Heart right ventricle (tissue), 16 donors: ENCODE measurements around the gene NOS1AP. TPM values are rescaled to one million over a fixed set of nuclear protein-coding genes. Genes with fewer than 3 reads are reported as not detected.

Experiments used
- ATAC-seq, 8 donors: fragments of 200-7000 bp; cut with Tn5 transposase; one replicate each; pipeline ENCODE4 v1.9.1; 2020; ENCODE audit warnings: mild to moderate bottlenecking in 8 of 8, moderate library complexity in 8 of 8, moderate number of reproducible peaks in 1 of 8
- DNase-seq, 2 donors: peaks; one replicate each; pipeline ENCODE4 v3.0.0-alpha.2; 2020
- H3K27ac ChIP-seq, 10 donors: fragments of 200-600 bp; sonication (generic) in 2 of 10; one replicate each; pipeline versions ENCODE4 v1.5.0 to v1.8.0; 2020 to 2022; ENCODE audit warnings: mild to moderate bottlenecking in 3 of 10
- H3K27me3 ChIP-seq, 7 donors: fragments of 200-600 bp; one replicate each; pipeline ENCODE4 v1.8.0; 2021 to 2022; ENCODE audit warnings: mild to moderate bottlenecking in 2 of 7
- H3K36me3 ChIP-seq, 9 donors: fragments of 200-600 bp; sonication (generic) in 1 of 9; one replicate each; pipeline versions ENCODE4 v1.5.0 to v1.8.0; 2020 to 2022; ENCODE audit warnings: mild to moderate bottlenecking in 2 of 9
- H3K4me1 ChIP-seq, 9 donors: fragments of 200-600 bp; sonication (generic) in 1 of 9; one replicate each; pipeline versions ENCODE4 v1.5.0 to v1.8.0; 2020 to 2022; ENCODE audit warnings: mild to moderate bottlenecking in 4 of 9
- H3K4me3 ChIP-seq, 10 donors: fragments of 200-600 bp; sonication (generic) in 2 of 10; one replicate each; pipeline versions ENCODE4 v1.5.0 to v1.8.0; 2020 to 2022; ENCODE audit warnings: mild to moderate bottlenecking in 7 of 10, moderate library complexity in 2 of 10
- H3K9me3 ChIP-seq, 11 donors: fragments of 200-600 bp in 10 of 11; sonication (generic) in 2 of 11; one replicate each; pipeline versions ENCODE4 v1.5.0 to v1.8.0; 2013 to 2022; ENCODE audit warnings: mild to moderate bottlenecking in 2 of 11, control low read depth in 1 of 11, moderate library complexity in 1 of 11
- WGBS, 2 donors: extraction: QIAGEN DNeasy Blood & Tissue Kit; methylation state at CpG; one replicate each; pipeline ENCODE4 v1.1.7; 2013; ENCODE audit warnings: inconsistent platforms in 1 of 2; 5-methylcytosine and 5-hydroxymethylcytosine counted together
- intact Hi-C, 10 donors: fragments of 100-400 bp; cut with DNase I; formaldehyde crosslinking; loops; one replicate each; pipeline versions ENCODE4 v1.11.1 to v1.14.2; 2022
- polyA plus RNA-seq, 2 donors: library from polyadenylated mRNA; stranded (reverse); fragments of 200-250 nt; gene quantifications; one replicate each; pipeline ENCODE4 v1.2.3, GENCODE V29; 2013
- total RNA-seq, 10 donors: library from RNA; stranded (reverse); fragmentation: NEBNext Ultra II Directional in 3 of 10; extraction: Animal tissue kit (Norgen Biotek cat#: 25700) in 3 of 10; gene quantifications; one replicate each; pipeline versions ENCODE4 v1.2.1 to v1.2.4, GENCODE V29; 2021 to 2023
- TF ChIP-seq, protein P1 (sequence below), 9 donors: fragments of 200-600 bp; sonication (generic) in 2 of 9; IDR thresholded peaks; one replicate each; pipeline versions ENCODE4 v1.5.0 to v1.8.0; 2021 to 2022; ENCODE audit warnings: antibody characterized with exemption in 9 of 9, mild to moderate bottlenecking in 5 of 9, moderate library complexity in 1 of 9
- donor health status: Arrhythmogenic right ventricular cardiomyopathy.
- donor health status: ischemic (EF 13 %, LVEDD 7.1; RV severe dilation, severe dysfunction).
- donor health status: healthy with polysubstance abuse.
- donor health status: DM: no; HTN: yes; CAD: no.
- donor health status: DM: no; HTN: no; CAD: no.
- donor health status: ischemic (EF 25% LVEDD 6.9; RV normal size, moderate dysfunction).
- donor health status: ischemic (EF 25% LVEDD 5.7; RV mildly dilated, moderate dysfunction).
- donor health status: healthy.
- donor health status: DM: yes; HTN: yes; CAD: no.
- donor health status: Ischemic cardiomyopathy.
- donor health status: ischemic (EF 35%, LVEDD 5.7; RV mildly dilated, moderate dysfunction).
- donor health status: nonischemic (EF 11% LVEDD 7.7; RV severe dilation, severe dysfunction).
- donor health status: DM: yes; HTN: yes; CAD: no.
- donor health status: PGD.
- donor health status: ischemic (EF 29% LVEDD 5.4; RV normal size, mild dysfunction).
- donor health status: nonischemic (EF 23%, LVEDD 6.1; RV moderate dilation, normal function).

Gene NOS1AP
- total and polyA plus RNA-seq, 12 donors = 0.19 to 7.1 (median 4.6) TPM

GRCh38 chr1:162070094-162070748, 730 bp downstream of the NOS1AP start:
- Histone ChIP-seq H3K4me1 (peaks cover 0 to 38% (median 15%) of the 10 kb centered on the region in 9 donors), H3K4me3 (peak overlapping the region; percentile 44 to 73 (median 66)), H3K9me3 (peaks cover 0 to 7% (median 0%) of the 10 kb centered on the region in 11 donors), H3K27me3 (peaks cover 0 to 69% (median 5%) of the 10 kb centered on the region in 7 donors), H3K36me3 (peaks cover 0 to 5% (median 0%) of the 10 kb centered on the region in 9 donors), H3K27ac (peak overlapping the region in 5 of 10 donors; percentile 58 to 85 (median 68))
- intact Hi-C loops = loop anchor here in 2 of 10 donors (5.0 to 10.0 kb wide), 2 partner anchors 65 to 207 kb away; no protein-coding TSS in a partner anchor
- DNase-seq (no peak), ATAC-seq (peak in 2 of 8 donors; percentile 7 to 42)
- WGBS, 2 donors = 1 to 2% methylated on average over 29 of the region's 29 CpGs
- TF ChIP-seq, protein P1, sequence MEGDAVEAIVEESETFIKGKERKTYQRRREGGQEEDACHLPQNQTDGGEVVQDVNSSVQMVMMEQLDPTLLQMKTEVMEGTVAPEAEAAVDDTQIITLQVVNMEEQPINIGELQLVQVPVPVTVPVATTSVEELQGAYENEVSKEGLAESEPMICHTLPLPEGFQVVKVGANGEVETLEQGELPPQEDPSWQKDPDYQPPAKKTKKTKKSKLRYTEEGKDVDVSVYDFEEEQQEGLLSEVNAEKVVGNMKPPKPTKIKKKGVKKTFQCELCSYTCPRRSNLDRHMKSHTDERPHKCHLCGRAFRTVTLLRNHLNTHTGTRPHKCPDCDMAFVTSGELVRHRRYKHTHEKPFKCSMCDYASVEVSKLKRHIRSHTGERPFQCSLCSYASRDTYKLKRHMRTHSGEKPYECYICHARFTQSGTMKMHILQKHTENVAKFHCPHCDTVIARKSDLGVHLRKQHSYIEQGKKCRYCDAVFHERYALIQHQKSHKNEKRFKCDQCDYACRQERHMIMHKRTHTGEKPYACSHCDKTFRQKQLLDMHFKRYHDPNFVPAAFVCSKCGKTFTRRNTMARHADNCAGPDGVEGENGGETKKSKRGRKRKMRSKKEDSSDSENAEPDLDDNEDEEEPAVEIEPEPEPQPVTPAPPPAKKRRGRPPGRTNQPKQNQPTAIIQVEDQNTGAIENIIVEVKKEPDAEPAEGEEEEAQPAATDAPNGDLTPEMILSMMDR (IDR thresholded peaks at IDR 0.05) = no peak

DNA sequence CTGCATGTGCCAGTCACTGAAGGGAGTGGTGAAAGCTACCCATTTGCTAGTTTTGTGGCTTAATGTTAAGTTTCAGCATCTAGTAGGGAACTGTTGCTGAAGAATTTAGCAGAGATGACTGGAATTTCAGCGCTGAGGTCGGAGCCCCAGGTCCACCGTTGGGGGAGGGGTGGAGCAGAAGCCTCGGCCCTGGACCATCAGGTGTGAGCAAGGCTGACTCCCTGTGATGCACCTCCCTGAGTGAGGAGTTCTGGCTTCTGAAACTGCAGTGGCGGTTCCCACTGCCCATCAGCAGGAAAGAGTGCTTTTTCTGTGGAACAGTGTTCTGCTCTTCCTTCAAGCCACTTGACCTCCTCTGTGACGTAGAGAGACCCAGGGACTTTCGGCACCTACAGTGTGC, 1.3 kb downstream of the NOS1AP start:
- DNase-seq (no peak), ATAC-seq (no peak)
- TF ChIP-seq, protein P1 (IDR thresholded peaks at IDR 0.05) = no peak
- H3K4me1 ChIP-seq = peaks cover 0 to 38% (median 15%) of the 10 kb centered on the region in 9 donors
- no peak overlapping the region for H3K27ac ChIP-seq
- intact Hi-C loops = loop anchor here in 2 of 10 donors (5.0 to 10.0 kb wide), 2 partner anchors 64 to 206 kb away; no protein-coding TSS in a partner anchor
- peaks cover 0 to 70% (median 5%) of the 10 kb centered on the region in 7 donors for H3K27me3 ChIP-seq
- peak overlapping the region in 9 of 10 donors; percentile 44 to 73 (median 67) for H3K4me3 ChIP-seq
- H3K36me3 ChIP-seq = peaks cover 0 to 5% (median 0%) of the 10 kb centered on the region in 9 donors
- WGBS, 2 donors = 33 to 41% methylated on average over 7 of the region's 7 CpGs
- H3K9me3 ChIP-seq = peaks cover 0 to 7% (median 0%) of the 10 kb centered on the region in 11 donors

DNA sequence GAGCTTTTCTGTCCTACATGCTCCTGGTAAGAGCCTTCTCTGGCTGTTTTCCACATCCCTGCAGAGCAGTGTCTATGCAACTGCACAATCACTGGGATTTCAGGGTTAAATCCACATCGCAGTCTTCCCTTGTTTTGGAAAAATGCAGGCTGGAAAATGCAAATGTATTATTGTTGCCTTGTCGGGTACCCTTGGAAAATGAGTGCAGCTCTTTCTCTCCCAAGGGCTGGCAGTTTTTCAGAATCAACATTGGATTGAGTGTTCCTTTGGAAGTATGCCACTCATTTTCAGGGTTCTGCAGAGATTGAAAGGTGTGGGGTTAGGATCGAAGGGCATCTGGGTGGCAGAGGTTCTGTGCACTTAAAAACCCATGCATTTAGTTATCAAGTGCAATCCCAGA, 3.2 kb downstream of the NOS1AP start:
- H3K27me3 ChIP-seq = peaks cover 0 to 67% (median 4%) of the 10 kb centered on the region in 7 donors
- intact Hi-C loops = loop anchor here in 2 of 10 donors (5.0 to 10.0 kb wide), 2 partner anchors 62 to 205 kb away; no protein-coding TSS in a partner anchor
- H3K9me3 ChIP-seq = peaks cover 0 to 7% (median 0%) of the 10 kb centered on the region in 11 donors
- ATAC-seq = no peak
- H3K4me3 ChIP-seq = no peak overlapping the region
- no peak overlapping the region for H3K27ac ChIP-seq
- peaks cover 0 to 36% (median 15%) of the 10 kb centered on the region in 9 donors for H3K4me1 ChIP-seq
- peaks cover 0 to 5% (median 0%) of the 10 kb centered on the region in 9 donors for H3K36me3 ChIP-seq
- TF ChIP-seq, protein P1 (IDR thresholded peaks at IDR 0.05) = no peak
- no peak for DNase-seq
- 24 to 39% methylated on average over 3 of the region's 3 CpGs for whole genome bisulfite sequencing, 2 donors

- TF ChIP-seq, protein P1 (IDR thresholded peaks at IDR 0.05) = no peak
- H3K9me3 ChIP-seq = peaks cover 0 to 7% (median 0%) of the 10 kb centered on the region in 11 donors
- no peak overlapping the region for H3K4me3 ChIP-seq
- H3K4me1 ChIP-seq = peaks cover 0 to 30% (median 15%) of the 10 kb centered on the region in 9 donors
- WGBS, 2 donors = 75 to 81% methylated on average over 4 of the region's 4 CpGs
- peaks cover 0 to 5% (median 0%) of the 10 kb centered on the region in 9 donors for H3K36me3 ChIP-seq
- intact Hi-C loops = loop anchor here in 2 of 10 donors (5.0 to 10.0 kb wide), 2 partner anchors 60 to 203 kb away; no protein-coding TSS in a partner anchor
- ATAC-seq = no peak
- peaks cover 0 to 51% (median 5%) of the 10 kb centered on the region in 7 donors for H3K27me3 ChIP-seq
- H3K27ac ChIP-seq = no peak overlapping the region
- DNase-seq = no peak
These were observed 5.0 kb downstream of the NOS1AP start for GRCh38 chr1:162074276-162075005.
